ENCODE results near the gene ADGRG2. TPM values are rescaled to one million over a fixed set of nuclear protein-coding genes. Genes with fewer than 3 reads are reported as not detected.

The ADGRG2 gene
- total and polyA plus RNA-seq, 9 of the 15 experiments (the other 6 are each of a cell fraction or from before 2014, with no cell fraction given) = 0.03 TPM; not detected in 8

DNA sequence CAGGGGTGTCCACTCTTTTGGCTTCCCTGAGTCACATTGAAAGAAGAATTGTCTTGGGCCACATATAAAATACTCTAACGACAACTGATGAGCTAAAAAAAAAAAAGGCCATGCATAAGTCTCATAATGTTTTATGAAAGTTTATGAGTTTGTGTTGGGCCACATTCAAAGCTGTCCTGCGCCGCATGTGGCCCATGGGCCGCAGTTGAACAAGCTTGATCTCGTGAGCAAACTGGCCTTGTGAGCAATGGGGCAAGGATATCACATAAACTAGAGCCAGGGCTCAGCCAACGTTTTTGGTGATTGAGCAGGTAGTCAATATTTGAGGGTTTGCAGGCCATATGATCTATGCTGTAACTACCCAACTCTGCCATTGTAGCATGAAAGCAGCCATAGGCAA, 93.7 kb downstream of the ADGRG2 start (continued):
- TF ChIP-seq, protein P1, sequence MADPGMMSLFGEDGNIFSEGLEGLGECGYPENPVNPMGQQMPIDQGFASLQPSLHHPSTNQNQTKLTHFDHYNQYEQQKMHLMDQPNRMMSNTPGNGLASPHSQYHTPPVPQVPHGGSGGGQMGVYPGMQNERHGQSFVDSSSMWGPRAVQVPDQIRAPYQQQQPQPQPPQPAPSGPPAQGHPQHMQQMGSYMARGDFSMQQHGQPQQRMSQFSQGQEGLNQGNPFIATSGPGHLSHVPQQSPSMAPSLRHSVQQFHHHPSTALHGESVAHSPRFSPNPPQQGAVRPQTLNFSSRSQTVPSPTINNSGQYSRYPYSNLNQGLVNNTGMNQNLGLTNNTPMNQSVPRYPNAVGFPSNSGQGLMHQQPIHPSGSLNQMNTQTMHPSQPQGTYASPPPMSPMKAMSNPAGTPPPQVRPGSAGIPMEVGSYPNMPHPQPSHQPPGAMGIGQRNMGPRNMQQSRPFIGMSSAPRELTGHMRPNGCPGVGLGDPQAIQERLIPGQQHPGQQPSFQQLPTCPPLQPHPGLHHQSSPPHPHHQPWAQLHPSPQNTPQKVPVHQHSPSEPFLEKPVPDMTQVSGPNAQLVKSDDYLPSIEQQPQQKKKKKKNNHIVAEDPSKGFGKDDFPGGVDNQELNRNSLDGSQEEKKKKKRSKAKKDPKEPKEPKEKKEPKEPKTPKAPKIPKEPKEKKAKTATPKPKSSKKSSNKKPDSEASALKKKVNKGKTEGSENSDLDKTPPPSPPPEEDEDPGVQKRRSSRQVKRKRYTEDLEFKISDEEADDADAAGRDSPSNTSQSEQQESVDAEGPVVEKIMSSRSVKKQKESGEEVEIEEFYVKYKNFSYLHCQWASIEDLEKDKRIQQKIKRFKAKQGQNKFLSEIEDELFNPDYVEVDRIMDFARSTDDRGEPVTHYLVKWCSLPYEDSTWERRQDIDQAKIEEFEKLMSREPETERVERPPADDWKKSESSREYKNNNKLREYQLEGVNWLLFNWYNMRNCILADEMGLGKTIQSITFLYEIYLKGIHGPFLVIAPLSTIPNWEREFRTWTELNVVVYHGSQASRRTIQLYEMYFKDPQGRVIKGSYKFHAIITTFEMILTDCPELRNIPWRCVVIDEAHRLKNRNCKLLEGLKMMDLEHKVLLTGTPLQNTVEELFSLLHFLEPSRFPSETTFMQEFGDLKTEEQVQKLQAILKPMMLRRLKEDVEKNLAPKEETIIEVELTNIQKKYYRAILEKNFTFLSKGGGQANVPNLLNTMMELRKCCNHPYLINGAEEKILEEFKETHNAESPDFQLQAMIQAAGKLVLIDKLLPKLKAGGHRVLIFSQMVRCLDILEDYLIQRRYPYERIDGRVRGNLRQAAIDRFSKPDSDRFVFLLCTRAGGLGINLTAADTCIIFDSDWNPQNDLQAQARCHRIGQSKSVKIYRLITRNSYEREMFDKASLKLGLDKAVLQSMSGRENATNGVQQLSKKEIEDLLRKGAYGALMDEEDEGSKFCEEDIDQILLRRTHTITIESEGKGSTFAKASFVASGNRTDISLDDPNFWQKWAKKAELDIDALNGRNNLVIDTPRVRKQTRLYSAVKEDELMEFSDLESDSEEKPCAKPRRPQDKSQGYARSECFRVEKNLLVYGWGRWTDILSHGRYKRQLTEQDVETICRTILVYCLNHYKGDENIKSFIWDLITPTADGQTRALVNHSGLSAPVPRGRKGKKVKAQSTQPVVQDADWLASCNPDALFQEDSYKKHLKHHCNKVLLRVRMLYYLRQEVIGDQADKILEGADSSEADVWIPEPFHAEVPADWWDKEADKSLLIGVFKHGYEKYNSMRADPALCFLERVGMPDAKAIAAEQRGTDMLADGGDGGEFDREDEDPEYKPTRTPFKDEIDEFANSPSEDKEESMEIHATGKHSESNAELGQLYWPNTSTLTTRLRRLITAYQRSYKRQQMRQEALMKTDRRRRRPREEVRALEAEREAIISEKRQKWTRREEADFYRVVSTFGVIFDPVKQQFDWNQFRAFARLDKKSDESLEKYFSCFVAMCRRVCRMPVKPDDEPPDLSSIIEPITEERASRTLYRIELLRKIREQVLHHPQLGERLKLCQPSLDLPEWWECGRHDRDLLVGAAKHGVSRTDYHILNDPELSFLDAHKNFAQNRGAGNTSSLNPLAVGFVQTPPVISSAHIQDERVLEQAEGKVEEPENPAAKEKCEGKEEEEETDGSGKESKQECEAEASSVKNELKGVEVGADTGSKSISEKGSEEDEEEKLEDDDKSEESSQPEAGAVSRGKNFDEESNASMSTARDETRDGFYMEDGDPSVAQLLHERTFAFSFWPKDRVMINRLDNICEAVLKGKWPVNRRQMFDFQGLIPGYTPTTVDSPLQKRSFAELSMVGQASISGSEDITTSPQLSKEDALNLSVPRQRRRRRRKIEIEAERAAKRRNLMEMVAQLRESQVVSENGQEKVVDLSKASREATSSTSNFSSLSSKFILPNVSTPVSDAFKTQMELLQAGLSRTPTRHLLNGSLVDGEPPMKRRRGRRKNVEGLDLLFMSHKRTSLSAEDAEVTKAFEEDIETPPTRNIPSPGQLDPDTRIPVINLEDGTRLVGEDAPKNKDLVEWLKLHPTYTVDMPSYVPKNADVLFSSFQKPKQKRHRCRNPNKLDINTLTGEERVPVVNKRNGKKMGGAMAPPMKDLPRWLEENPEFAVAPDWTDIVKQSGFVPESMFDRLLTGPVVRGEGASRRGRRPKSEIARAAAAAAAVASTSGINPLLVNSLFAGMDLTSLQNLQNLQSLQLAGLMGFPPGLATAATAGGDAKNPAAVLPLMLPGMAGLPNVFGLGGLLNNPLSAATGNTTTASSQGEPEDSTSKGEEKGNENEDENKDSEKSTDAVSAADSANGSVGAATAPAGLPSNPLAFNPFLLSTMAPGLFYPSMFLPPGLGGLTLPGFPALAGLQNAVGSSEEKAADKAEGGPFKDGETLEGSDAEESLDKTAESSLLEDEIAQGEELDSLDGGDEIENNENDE (IDR thresholded peaks at IDR 0.05; ENCODE audit: low read depth, low read length) = no peak
- TF ChIP-seq HDGF (IDR thresholded peaks at IDR 0.05) (no peak), DNMT1 (IDR thresholded peaks at IDR 0.05) (no peak), ZNF77 (CRISPR knock-in tag; IDR thresholded peaks at IDR 0.05) (no peak), SMARCC2 (IDR thresholded peaks at IDR 0.05; ENCODE audit: low read depth) (no peak), ZFP36 (IDR thresholded peaks at IDR 0.05; ENCODE audit: low read depth, low read length, partially characterized antibody) (no peak), RBM39 (optimal IDR thresholded peaks at IDR 0.05; ENCODE audit: low read depth, low read length) (no peak)
- TF ChIP-seq, protein P2, sequence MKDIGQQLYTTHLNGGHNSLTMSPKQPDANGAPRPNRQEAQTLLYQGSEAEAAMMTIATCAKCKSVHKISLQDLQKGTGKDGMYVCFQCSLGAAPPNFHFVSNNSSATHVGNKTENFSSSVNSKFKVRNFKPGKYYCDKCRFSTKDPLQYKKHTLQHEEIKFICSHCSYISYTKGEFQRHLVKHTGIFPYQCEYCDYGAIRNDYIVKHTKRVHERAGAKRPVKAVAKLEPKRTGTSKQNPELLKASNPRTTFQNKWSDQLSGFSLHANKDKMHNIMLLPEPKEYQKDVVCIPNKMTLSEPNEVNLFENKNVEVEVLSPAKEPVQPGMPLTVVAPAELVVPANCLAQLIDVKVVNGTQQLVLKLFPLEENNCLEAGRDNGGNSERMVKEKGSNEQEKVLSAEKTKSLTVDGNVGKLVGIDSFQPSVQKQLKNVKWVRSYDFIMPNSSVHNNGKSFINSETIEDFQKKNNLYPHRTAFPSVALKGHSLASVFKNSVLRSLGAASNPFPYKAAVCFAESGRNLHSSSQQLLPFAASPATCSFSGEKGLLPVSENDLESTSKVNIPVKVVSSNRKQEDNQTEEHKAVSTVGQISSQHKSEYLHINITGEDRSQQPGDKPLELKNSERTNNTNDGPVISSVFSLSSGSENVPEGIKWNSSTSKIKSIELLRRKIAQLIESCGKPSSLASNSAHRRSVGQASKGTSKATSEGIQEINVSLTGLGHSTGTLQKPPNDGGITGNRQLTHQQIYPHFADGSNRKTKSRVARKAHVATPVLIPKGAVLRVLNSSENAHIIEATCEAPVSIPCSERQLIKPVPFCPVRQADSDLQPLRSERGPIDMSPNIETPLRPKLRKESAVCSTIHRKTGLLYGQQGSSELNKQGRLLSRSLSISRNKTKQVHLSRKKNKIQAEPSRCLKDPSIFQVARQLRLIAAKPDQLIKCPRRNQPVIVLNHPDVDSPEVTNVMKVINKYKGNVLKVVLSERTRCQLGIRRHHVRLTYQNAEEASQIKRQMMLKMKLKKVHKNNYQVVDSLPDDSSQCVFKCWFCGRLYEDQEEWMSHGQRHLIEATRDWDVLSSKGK (CRISPR knock-in tag; IDR thresholded peaks at IDR 0.05) = no peak
- TF ChIP-seq, protein P3, sequence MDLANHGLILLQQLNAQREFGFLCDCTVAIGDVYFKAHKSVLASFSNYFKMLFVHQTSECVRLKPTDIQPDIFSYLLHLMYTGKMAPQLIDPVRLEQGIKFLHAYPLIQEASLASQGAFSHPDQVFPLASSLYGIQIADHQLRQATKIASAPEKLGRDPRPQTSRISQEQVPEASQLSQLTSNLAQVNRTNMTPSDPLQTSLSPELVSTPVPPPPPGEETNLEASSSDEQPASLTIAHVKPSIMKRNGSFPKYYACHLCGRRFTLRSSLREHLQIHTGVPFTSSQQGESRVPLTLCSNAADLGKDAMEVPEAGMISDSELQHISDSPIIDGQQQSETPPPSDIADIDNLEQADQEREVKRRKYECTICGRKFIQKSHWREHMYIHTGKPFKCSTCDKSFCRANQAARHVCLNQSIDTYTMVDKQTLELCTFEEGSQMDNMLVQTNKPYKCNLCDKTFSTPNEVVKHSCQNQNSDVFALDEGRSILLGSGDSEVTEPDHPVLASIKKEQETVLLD (IDR thresholded peaks at IDR 0.05) = no peak
- TF ChIP-seq, protein P4, sequence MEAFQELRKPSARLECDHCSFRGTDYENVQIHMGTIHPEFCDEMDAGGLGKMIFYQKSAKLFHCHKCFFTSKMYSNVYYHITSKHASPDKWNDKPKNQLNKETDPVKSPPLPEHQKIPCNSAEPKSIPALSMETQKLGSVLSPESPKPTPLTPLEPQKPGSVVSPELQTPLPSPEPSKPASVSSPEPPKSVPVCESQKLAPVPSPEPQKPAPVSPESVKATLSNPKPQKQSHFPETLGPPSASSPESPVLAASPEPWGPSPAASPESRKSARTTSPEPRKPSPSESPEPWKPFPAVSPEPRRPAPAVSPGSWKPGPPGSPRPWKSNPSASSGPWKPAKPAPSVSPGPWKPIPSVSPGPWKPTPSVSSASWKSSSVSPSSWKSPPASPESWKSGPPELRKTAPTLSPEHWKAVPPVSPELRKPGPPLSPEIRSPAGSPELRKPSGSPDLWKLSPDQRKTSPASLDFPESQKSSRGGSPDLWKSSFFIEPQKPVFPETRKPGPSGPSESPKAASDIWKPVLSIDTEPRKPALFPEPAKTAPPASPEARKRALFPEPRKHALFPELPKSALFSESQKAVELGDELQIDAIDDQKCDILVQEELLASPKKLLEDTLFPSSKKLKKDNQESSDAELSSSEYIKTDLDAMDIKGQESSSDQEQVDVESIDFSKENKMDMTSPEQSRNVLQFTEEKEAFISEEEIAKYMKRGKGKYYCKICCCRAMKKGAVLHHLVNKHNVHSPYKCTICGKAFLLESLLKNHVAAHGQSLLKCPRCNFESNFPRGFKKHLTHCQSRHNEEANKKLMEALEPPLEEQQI (IDR thresholded peaks at IDR 0.05) = no peak

All from K562 (cell line).